HG03521 (cell line): Measurements from ENCODE around the gene LBH.
A peak's percentile ranks its signal among the peaks of the same experiment; 100 is the strongest.

Source experiments
- ATAC-seq: cut with Tn5 transposase; IDR thresholded peaks from one replicate; pipeline ENCODE4 v1.9.1; 2021; ENCODE audit warnings: mild to moderate bottlenecking, moderate library complexity; ENCODE audit not compliant: unreplicated experiment

Gene LBH

GRCh38 chr2:30216157-30216556 is 15.2 kb upstream of the LBH start:
- ATAC-seq: no peak

GRCh38 chr2:30217644-30218337 is 13.5 kb upstream of the LBH start:
- no peak for ATAC-seq

- ATAC-seq: no peak
These were observed 13.0 kb upstream of the LBH start for GRCh38 chr2:30218338-30218713.

- no peak for ATAC-seq
These were observed 12.5 kb upstream of the LBH start for GRCh38 chr2:30218814-30219213.

GRCh38 chr2:30219886-30220875 is 11.2 kb upstream of the LBH start:
- no peak for ATAC-seq

GRCh38 chr2:30221531-30221930 is 9.8 kb upstream of the LBH start:
- ATAC-seq: no peak

GRCh38 chr2:30222031-30222430 is 9.3 kb upstream of the LBH start:
- ATAC-seq: no peak

GRCh38 chr2:30222636-30223360 is 8.5 kb upstream of the LBH start:
- ATAC-seq: no peak

- ATAC-seq: peak; percentile 41
These were observed 7.9 kb upstream of the LBH start for GRCh38 chr2:30223413-30223874.

- ATAC-seq: no peak
These were observed 7.2 kb upstream of the LBH start for GRCh38 chr2:30224151-30224550.

- no peak for ATAC-seq
These were observed 6.1 kb upstream of the LBH start for GRCh38 chr2:30225131-30225762.

- ATAC-seq: peak; percentile 26
These were observed 4.9 kb upstream of the LBH start for GRCh38 chr2:30226144-30227032.

GRCh38 chr2:30229596-30229995 is 1.7 kb upstream of the LBH start:
- no peak for ATAC-seq

GRCh38 chr2:30230497-30231211 is 680 bp upstream of the LBH start:
- ATAC-seq: peak; percentile 12

GRCh38 chr2:30231996-30232800 is 864 bp downstream of the LBH start:
- ATAC-seq: peak; percentile 29

GRCh38 chr2:30232801-30233130 is 1.4 kb downstream of the LBH start:
- ATAC-seq: no peak

GRCh38 chr2:30233271-30234009 is 2.1 kb downstream of the LBH start:
- ATAC-seq: no peak
